ENCODE data around the gene TRIM28. TPM values are rescaled to one million over a fixed set of nuclear protein-coding genes. Genes with fewer than 3 reads are reported as not detected.

Gene TRIM28
- total RNA-seq, 1 experiment from 2014 or later = 1,221 TPM

DNA sequence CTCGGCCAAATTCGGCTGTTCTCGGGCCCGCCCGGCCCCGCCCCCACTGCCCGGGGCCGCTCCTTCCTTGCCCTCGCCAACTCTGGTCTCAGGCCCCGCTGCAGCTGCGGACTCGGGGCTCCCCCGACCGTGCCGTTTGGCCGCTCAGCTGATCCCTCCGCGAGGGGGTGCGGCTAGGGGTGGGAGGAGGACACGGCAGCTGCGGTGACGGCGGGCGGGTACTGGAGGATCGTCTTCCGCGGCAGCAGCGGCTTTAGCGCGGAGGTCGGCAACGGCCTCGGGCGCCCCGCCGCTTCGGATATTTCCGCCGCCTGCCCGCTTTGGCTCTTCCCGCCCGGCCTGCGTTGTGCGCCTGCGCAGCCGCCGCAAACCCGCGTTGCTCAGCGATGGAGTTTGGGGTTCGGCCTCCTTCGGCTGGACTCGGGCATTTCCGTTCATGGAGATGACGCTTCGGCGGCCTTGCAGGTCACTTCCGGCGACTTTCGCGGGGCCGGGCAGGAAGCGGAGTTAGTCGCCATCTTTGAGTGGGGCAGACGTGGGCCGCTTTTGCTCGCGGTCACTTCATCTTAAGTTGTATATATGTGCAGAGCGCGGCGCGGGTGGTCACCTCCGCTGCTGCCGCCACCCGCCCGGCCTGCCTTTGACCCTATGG is 14.9 kb downstream of the TRIM28 start:
- Mint-ChIP-seq H3K4me3 (peak overlapping the region; percentile 97), H3K27me3 (ENCODE audit: low read depth) (peaks cover 43% of the 10 kb centered on the region), H3K4me1 (peaks cover 41% of the 10 kb centered on the region), H3K36me3 (peaks cover 17% of the 10 kb centered on the region), H3K9me3 (no peaks in the 10 kb centered on the region), H3K27ac (peak overlapping the region; percentile 100)
- ChIA-PET CTCF (interaction anchor here (0.9 to 2.4 kb wide), 6 partner anchors 16 to 45 kb away, joined by 3 to 19 read pairs (median 7); partner anchors contain the start of gene ZBTB45), POLR2A (interaction anchor here (0.6 to 2.8 kb wide), 6 partner anchors 13 to 656 kb away, joined by 3 to 12 read pairs (median 6); partner anchors contain the start of genes TRIM28 and ZBTB45)
- TF ChIP-seq CBFB (CRISPR knock-in tag; IDR thresholded peaks at IDR 0.05; ENCODE audit: low read depth) (0 out of 2 replicates have a peak, but pooled peaks have one; percentile 46), ETV6 (CRISPR knock-in tag; IDR thresholded peaks at IDR 0.05) (peak; percentile 70; the same call in 1 of the 2 replicates), KAT7 (CRISPR knock-in tag; IDR thresholded peaks at IDR 0.05; ENCODE audit: borderline replicate concordance) (no peak), NFYB (CRISPR knock-in tag; conservative IDR thresholded peaks at IDR 0.05; ENCODE audit: low read depth) (no peak), MYBL2 (CRISPR knock-in tag; IDR thresholded peaks at IDR 0.05) (0 out of 2 replicates have a peak, but pooled peaks have one; percentile 51), FOXK1 (CRISPR knock-in tag; IDR thresholded peaks at IDR 0.05) (peak; percentile 53; the same call in 1 of the 2 replicates), MXD4 (CRISPR knock-in tag; IDR thresholded peaks at IDR 0.05; ENCODE audit: borderline replicate concordance) (no peak), GABPB1 (CRISPR knock-in tag; IDR thresholded peaks at IDR 0.05) (peak; percentile 38; the same call in 1 of the 2 replicates), SP1 (CRISPR knock-in tag; conservative IDR thresholded peaks at IDR 0.05) (peak; percentile 84), NR3C1 (CRISPR knock-in tag; conservative IDR thresholded peaks at IDR 0.05; ENCODE audit: low read depth) (no peak), TCF7 (CRISPR knock-in tag; IDR thresholded peaks at IDR 0.05; ENCODE audit: low read depth) (no peak), IRF2 (CRISPR knock-in tag; IDR thresholded peaks at IDR 0.05; ENCODE audit: borderline replicate concordance, low read depth) (no peak), ZNF232 (CRISPR knock-in tag; IDR thresholded peaks at IDR 0.05) (0 out of 2 replicates have a peak, but pooled peaks have one; percentile 38), SMAD4 (CRISPR knock-in tag; IDR thresholded peaks at IDR 0.05) (no peak), ZBTB21 (CRISPR knock-in tag; IDR thresholded peaks at IDR 0.05; ENCODE audit: borderline replicate concordance) (0 out of 2 replicates have a peak, but pooled peaks have one; percentile 57), FOXP1 (CRISPR knock-in tag; IDR thresholded peaks at IDR 0.05; ENCODE audit: borderline replicate concordance) (0 out of 2 replicates have a peak, but pooled peaks have one; percentile 57), ELF4 (CRISPR knock-in tag; IDR thresholded peaks at IDR 0.05; ENCODE audit: low read depth) (0 out of 2 replicates have a peak, but pooled peaks have one; percentile 54)
- TF ChIP-seq, protein P1, sequence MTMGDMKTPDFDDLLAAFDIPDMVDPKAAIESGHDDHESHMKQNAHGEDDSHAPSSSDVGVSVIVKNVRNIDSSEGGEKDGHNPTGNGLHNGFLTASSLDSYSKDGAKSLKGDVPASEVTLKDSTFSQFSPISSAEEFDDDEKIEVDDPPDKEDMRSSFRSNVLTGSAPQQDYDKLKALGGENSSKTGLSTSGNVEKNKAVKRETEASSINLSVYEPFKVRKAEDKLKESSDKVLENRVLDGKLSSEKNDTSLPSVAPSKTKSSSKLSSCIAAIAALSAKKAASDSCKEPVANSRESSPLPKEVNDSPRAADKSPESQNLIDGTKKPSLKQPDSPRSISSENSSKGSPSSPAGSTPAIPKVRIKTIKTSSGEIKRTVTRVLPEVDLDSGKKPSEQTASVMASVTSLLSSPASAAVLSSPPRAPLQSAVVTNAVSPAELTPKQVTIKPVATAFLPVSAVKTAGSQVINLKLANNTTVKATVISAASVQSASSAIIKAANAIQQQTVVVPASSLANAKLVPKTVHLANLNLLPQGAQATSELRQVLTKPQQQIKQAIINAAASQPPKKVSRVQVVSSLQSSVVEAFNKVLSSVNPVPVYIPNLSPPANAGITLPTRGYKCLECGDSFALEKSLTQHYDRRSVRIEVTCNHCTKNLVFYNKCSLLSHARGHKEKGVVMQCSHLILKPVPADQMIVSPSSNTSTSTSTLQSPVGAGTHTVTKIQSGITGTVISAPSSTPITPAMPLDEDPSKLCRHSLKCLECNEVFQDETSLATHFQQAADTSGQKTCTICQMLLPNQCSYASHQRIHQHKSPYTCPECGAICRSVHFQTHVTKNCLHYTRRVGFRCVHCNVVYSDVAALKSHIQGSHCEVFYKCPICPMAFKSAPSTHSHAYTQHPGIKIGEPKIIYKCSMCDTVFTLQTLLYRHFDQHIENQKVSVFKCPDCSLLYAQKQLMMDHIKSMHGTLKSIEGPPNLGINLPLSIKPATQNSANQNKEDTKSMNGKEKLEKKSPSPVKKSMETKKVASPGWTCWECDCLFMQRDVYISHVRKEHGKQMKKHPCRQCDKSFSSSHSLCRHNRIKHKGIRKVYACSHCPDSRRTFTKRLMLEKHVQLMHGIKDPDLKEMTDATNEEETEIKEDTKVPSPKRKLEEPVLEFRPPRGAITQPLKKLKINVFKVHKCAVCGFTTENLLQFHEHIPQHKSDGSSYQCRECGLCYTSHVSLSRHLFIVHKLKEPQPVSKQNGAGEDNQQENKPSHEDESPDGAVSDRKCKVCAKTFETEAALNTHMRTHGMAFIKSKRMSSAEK (CRISPR knock-in tag; IDR thresholded peaks at IDR 0.05; ENCODE audit: borderline replicate concordance) = no peak
- TF ChIP-seq, protein P2, sequence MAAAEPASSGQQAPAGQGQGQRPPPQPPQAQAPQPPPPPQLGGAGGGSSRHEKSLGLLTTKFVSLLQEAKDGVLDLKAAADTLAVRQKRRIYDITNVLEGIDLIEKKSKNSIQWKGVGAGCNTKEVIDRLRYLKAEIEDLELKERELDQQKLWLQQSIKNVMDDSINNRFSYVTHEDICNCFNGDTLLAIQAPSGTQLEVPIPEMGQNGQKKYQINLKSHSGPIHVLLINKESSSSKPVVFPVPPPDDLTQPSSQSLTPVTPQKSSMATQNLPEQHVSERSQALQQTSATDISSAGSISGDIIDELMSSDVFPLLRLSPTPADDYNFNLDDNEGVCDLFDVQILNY (CRISPR knock-in tag; IDR thresholded peaks at IDR 0.05) = peak; percentile 75; the same call in 1 of the 2 replicates
- TF ChIP-seq, protein P3, sequence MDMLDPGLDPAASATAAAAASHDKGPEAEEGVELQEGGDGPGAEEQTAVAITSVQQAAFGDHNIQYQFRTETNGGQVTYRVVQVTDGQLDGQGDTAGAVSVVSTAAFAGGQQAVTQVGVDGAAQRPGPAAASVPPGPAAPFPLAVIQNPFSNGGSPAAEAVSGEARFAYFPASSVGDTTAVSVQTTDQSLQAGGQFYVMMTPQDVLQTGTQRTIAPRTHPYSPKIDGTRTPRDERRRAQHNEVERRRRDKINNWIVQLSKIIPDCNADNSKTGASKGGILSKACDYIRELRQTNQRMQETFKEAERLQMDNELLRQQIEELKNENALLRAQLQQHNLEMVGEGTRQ (CRISPR knock-in tag; IDR thresholded peaks at IDR 0.05) = 0 out of 2 replicates have a peak, but pooled peaks have one; percentile 19
- TF ChIP-seq, protein P4, sequence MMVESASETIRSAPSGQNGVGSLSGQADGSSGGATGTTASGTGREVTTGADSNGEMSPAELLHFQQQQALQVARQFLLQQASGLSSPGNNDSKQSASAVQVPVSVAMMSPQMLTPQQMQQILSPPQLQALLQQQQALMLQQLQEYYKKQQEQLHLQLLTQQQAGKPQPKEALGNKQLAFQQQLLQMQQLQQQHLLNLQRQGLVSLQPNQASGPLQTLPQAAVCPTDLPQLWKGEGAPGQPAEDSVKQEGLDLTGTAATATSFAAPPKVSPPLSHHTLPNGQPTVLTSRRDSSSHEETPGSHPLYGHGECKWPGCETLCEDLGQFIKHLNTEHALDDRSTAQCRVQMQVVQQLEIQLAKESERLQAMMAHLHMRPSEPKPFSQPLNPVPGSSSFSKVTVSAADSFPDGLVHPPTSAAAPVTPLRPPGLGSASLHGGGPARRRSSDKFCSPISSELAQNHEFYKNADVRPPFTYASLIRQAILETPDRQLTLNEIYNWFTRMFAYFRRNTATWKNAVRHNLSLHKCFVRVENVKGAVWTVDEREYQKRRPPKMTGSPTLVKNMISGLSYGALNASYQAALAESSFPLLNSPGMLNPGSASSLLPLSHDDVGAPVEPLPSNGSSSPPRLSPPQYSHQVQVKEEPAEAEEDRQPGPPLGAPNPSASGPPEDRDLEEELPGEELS (CRISPR knock-in tag; IDR thresholded peaks at IDR 0.05) = no peak
- TF ChIP-seq, protein P5, sequence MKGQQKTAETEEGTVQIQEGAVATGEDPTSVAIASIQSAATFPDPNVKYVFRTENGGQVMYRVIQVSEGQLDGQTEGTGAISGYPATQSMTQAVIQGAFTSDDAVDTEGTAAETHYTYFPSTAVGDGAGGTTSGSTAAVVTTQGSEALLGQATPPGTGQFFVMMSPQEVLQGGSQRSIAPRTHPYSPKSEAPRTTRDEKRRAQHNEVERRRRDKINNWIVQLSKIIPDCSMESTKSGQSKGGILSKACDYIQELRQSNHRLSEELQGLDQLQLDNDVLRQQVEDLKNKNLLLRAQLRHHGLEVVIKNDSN (CRISPR knock-in tag; IDR thresholded peaks at IDR 0.05) = peak; percentile 44; the same call in 1 of the 2 replicates
- TF ChIP-seq, protein P6, sequence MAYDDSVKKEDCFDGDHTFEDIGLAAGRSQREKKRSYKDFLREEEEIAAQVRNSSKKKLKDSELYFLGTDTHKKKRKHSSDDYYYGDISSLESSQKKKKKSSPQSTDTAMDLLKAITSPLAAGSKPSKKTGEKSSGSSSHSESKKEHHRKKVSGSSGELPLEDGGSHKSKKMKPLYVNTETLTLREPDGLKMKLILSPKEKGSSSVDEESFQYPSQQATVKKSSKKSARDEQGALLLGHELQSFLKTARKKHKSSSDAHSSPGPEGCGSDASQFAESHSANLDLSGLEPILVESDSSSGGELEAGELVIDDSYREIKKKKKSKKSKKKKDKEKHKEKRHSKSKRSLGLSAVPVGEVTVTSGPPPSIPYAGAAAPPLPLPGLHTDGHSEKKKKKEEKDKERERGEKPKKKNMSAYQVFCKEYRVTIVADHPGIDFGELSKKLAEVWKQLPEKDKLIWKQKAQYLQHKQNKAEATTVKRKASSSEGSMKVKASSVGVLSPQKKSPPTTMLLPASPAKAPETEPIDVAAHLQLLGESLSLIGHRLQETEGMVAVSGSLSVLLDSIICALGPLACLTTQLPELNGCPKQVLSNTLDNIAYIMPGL (CRISPR knock-in tag; IDR thresholded peaks at IDR 0.05) = 0 out of 2 replicates have a peak, but pooled peaks have one; percentile 21
- TF ChIP-seq, protein P7, sequence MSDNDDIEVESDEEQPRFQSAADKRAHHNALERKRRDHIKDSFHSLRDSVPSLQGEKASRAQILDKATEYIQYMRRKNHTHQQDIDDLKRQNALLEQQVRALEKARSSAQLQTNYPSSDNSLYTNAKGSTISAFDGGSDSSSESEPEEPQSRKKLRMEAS (CRISPR knock-in tag; IDR thresholded peaks at IDR 0.05) = peak; percentile 49; the same call in 1 of the 2 replicates
- DNase-seq (ENCODE audit: low spot score) = peak; percentile 100
- ATAC-seq = peak; percentile 59
